RWPE2 (cell line): ENCODE data around the gene SLC4A3.

Experiments
- ATAC-seq: fragments of 200-7000 bp; cut with Tn5 transposase; 3 replicates; pipeline ENCODE4 v1.9.1; 2021; ENCODE audit warnings: low read depth
- DNase-seq: peaks from one replicate; pipeline ENCODE4 v3.0.0-alpha.2; 2020; ENCODE audit warnings: low spot score
- H3K27ac ChIP-seq: fragments of 450-650 bp; 2 replicates; pipeline ENCODE4 v1.5.1; 2017; ENCODE audit warnings: mild to moderate bottlenecking; ENCODE audit not compliant: poor library complexity, severe bottlenecking
- H3K27me3 ChIP-seq: fragments of 250-450 bp; sonication (Bioruptor Pico); 2 replicates; pipeline ENCODE4 v1.5.1; 2021; ENCODE audit warnings: mild to moderate bottlenecking, moderate library complexity; ENCODE audit not compliant: insufficient read depth, poor library complexity, severe bottlenecking
- H3K36me3 ChIP-seq: fragments of 250-450 bp; sonication (Bioruptor Pico); 2 replicates; pipeline ENCODE4 v1.5.1; 2020; ENCODE audit warnings: low read depth, mild to moderate bottlenecking, moderate library complexity
- H3K4me1 ChIP-seq: fragments of 250-450 bp; sonication (Bioruptor Pico); 2 replicates; pipeline ENCODE4 v1.5.1; 2021; ENCODE audit warnings: mild to moderate bottlenecking, moderate library complexity; ENCODE audit not compliant: insufficient read depth, poor library complexity, severe bottlenecking
- H3K4me3 ChIP-seq: fragments of 250-450 bp; sonication (Bioruptor Pico); 2 replicates; pipeline ENCODE4 v1.5.1; 2021; ENCODE audit warnings: mild to moderate bottlenecking, moderate library complexity; ENCODE audit not compliant: severe bottlenecking
- H3K9me3 ChIP-seq: fragments of 250-450 bp; sonication (Bioruptor Pico); 2 replicates; pipeline ENCODE4 v1.5.1; 2021; ENCODE audit warnings: mild to moderate bottlenecking, moderate library complexity; ENCODE audit not compliant: severe bottlenecking
- CTCF ChIP-seq: fragments of 450-650 bp; IDR thresholded peaks from one replicate; pipeline ENCODE4 v1.5.1; 2017; ENCODE audit warnings: mild to moderate bottlenecking, moderate library complexity; ENCODE audit not compliant: poor library complexity, severe bottlenecking

The SLC4A3 gene

GRCh38 chr2:219634951-219635751, 7.7 kb downstream of the SLC4A3 start:
- TF ChIP-seq CTCF = no peak
- no peaks in the 10 kb centered on the region for H3K27me3 ChIP-seq
- H3K9me3 ChIP-seq = no peaks in the 10 kb centered on the region
- no peak overlapping the region for H3K27ac ChIP-seq
- DNase-seq (no peak), ATAC-seq (no peak)
- no peaks in the 10 kb centered on the region for H3K4me1 ChIP-seq
- H3K4me3 ChIP-seq = no peak overlapping the region
- H3K36me3 ChIP-seq = peaks cover 6% of the 10 kb centered on the region; the same call in 1 of the 2 replicates

GRCh38 chr2:219636144-219636915, 8.9 kb downstream of the SLC4A3 start:
- ATAC-seq = no peak; the same call in 2 of the 3 replicates
- TF ChIP-seq CTCF = no peak
- Histone ChIP-seq H3K4me3 (no peak overlapping the region), H3K27ac (no peak overlapping the region), H3K4me1 (no peaks in the 10 kb centered on the region), H3K27me3 (no peaks in the 10 kb centered on the region), H3K9me3 (no peaks in the 10 kb centered on the region), H3K36me3 (peaks cover 6% of the 10 kb centered on the region; the same call in 1 of the 2 replicates)
- no peak for DNase-seq

DNA sequence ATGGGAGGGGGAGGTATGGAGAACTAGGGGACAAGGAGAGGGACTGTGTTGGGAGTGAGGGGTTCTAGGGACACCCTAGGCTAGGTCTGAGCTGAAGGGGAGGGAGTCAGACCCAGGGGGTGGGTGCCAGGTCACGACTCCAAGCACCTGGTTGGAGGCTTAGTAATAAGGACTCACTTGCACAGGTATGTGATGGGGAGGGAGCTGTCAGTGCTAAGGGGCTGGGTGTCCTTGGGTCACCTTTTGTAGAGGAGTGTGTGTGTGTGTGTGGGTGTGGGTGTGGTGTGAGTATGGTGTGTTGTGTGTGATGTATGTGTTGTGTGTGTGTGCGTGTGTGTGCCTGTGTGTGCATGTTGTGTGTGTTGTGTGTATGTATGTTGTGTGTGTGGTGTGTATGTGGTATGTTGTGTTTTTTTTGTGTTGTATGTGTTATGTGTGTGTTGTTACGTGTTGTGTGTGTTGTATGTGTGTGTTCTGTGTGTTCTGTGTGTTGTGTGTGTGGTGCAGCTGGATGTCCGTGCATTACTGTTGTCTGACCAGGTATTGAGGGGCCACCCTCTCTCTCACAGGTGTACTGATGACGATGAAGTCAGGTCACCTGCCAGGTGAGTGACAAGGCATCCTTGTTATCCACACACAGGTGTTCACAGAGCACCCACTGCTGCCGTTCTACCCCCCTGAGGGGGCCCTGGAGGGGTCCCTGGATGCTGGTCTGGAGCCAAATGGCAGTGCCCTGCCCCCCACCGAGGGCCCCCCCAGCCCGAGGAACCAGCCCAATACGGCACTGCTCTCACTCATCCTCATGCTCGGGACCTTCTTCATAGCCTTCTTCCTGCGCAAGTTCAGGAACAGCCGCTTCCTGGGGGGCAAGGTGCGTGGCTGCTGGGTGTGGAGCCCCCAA, 9.8 kb downstream of the SLC4A3 start:
- no peak for TF ChIP-seq CTCF
- Histone ChIP-seq H3K36me3 (peaks cover 6% of the 10 kb centered on the region; the same call in 1 of the 2 replicates), H3K27ac (no peak overlapping the region), H3K4me3 (no peak overlapping the region), H3K9me3 (no peaks in the 10 kb centered on the region), H3K27me3 (no peaks in the 10 kb centered on the region), H3K4me1 (no peaks in the 10 kb centered on the region)
- no peak for DNase-seq
- ATAC-seq = no peak

DNA sequence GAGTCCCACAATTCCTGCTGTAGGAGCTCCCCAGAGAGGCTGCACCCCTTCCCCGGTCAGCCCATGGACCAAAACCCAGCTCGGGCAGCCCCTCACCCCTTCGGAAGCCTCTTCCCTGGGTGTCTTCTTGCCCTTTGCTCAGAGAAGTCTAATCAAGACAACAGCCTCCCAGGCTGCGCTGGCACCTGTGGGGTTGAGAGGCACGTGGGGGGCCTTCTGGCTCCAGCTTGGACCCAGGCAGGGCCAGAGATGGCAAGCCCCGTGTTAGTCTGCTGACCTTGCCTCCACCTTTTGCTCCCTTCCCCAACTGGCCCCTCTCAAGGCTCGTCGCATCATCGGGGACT, 10.4 kb downstream of the SLC4A3 start:
- Histone ChIP-seq H3K27ac (no peak overlapping the region), H3K4me1 (peaks cover 3% of the 10 kb centered on the region), H3K4me3 (no peak overlapping the region), H3K27me3 (no peaks in the 10 kb centered on the region), H3K9me3 (no peaks in the 10 kb centered on the region), H3K36me3 (peaks cover 6% of the 10 kb centered on the region; the same call in 1 of the 2 replicates)
- no peak for DNase-seq
- TF ChIP-seq CTCF = no peak
- no peak for ATAC-seq
